GM12878 (cell line): ENCODE results near the gene SPATA45. TPM values are rescaled to one million over a fixed set of nuclear protein-coding genes. Genes with fewer than 3 reads are reported as not detected.

ENCODE experiments used
- ATAC-seq: fragments of 200-7000 bp; cut with Tn5 transposase; 3 replicates; pipeline ENCODE4 v1.9.1; 2020; ENCODE audit warnings: mild to moderate bottlenecking, moderate library complexity
- BruUV-seq: library from RNA; stranded (reverse); fragments of 400-500 nt; replicated peaks from 2 replicates; lab custom pipeline; 2021; lab: Mats Ljungman, UMichigan
- CTCF ChIA-PET: fragments of 300-600 bp; sonication (Branson Sonifier 250); formaldehyde crosslinking; extraction: SDS; loops from one replicate; lab custom pipeline; 2021; ENCODE audit warnings: inconsistent platforms; lab: Yijun Ruan, JAX
- POLR2A ChIA-PET: fragments of 350-600 bp; formaldehyde crosslinking; extraction: SDS; loops from one replicate; lab custom pipeline; 2021; ENCODE audit warnings: inconsistent platforms; lab: Charles Lee
- RAD21 ChIA-PET: fragments of 300-600 bp; sonication (Branson Sonifier 250); formaldehyde crosslinking; loops from one replicate; lab custom pipeline; 2023; ENCODE audit warnings: antibody characterized with exemption; ENCODE audit not compliant: unreplicated experiment; lab: Charles Lee
- SMC1A ChIA-PET: fragments of 300-600 bp; sonication (Branson Sonifier 250); formaldehyde crosslinking; loops from one replicate; lab custom pipeline; 2023; ENCODE audit not compliant: unreplicated experiment, uncharacterized antibody; lab: Charles Lee
- DNase-seq: peaks from one replicate; pipeline ENCODE4 v3.0.0-alpha.2; 2011; ENCODE audit warnings: low read depth, low spot score
- FAIRE-seq: peaks from 3 replicates; lab custom pipeline; 2011; peaks lifted over from hg19 to GRCh38; lab: Jason Lieb, UNC
- H2AFZ ChIP-seq: 2 replicates; pipeline ENCODE4 v1.6.0; 2011; ENCODE audit warnings: low read depth, low read length, control low read depth; ENCODE audit not compliant: control insufficient read depth
- H3K27ac ChIP-seq: 2 replicates; pipeline ENCODE4 v1.5.1; 2011; ENCODE audit warnings: control low read depth; ENCODE audit not compliant: control insufficient read depth, insufficient read depth
- H3K27me3 ChIP-seq, 2 experiments: replicated peaks in 1 of 2; 2 replicates each; pipeline versions ENCODE4 v1.6.0 to v1.6.1; 2011; ENCODE audit warnings: low read length in 1 of 2; ENCODE audit not compliant: control insufficient read depth in 2 of 2, insufficient read depth in 2 of 2
- H3K36me3 ChIP-seq, 2 experiments: 2 replicates each; pipeline ENCODE4 v1.5.1; 2011; ENCODE audit warnings: low read length in 1 of 2; ENCODE audit not compliant: control insufficient read depth in 2 of 2, insufficient read depth in 2 of 2
- H3K4me1 ChIP-seq: 2 replicates; pipeline ENCODE4 v1.6.1; 2011; ENCODE audit warnings: mild to moderate bottlenecking, low read length, moderate library complexity, mixed read lengths; ENCODE audit not compliant: control insufficient read depth, insufficient read depth
- H3K4me2 ChIP-seq: 2 replicates; pipeline ENCODE4 v1.6.0; 2011; ENCODE audit warnings: control low read depth; ENCODE audit not compliant: control insufficient read depth, insufficient read depth
- H3K4me3 ChIP-seq: fragments of 200-600 bp; sonication (generic); 2 replicates; pipeline ENCODE4 v1.5.1; 2016
- H3K79me2 ChIP-seq: 2 replicates; pipeline ENCODE4 v1.6.0; 2011; ENCODE audit warnings: low read length; ENCODE audit not compliant: control insufficient read depth, insufficient read depth
- H3K9ac ChIP-seq: 2 replicates; pipeline ENCODE4 v1.8.0; 2011; ENCODE audit warnings: low read length, control low read depth, mixed read lengths; ENCODE audit not compliant: control insufficient read depth, insufficient read depth
- H3K9me3 ChIP-seq: replicated peaks from 3 replicates; pipeline ENCODE4 v1.5.1; 2011; ENCODE audit warnings: mild to moderate bottlenecking, low read length; ENCODE audit not compliant: control insufficient read depth, insufficient read depth
- H4K20me1 ChIP-seq: 2 replicates; pipeline ENCODE4 v1.6.0; 2011; ENCODE audit not compliant: control insufficient read depth, insufficient read depth
- CEBPB ChIP-seq, 2 experiments: fragments of 150-350 bp in 1 of 2; IDR thresholded peaks; 2 replicates each; pipeline ENCODE4 v1.6.1; 2012 to 2014; ENCODE audit warnings: low read depth in 2 of 2, low read length in 2 of 2, borderline replicate concordance in 1 of 2, inconsistent platforms in 1 of 2
- EED ChIP-seq: sonication (generic); IDR thresholded peaks from 2 replicates; pipeline ENCODE4 v1.6.1; 2016; ENCODE audit warnings: antibody characterized with exemption, low read depth
- EZH2 ChIP-seq: IDR thresholded peaks from 2 replicates; pipeline ENCODE4 v1.6.1; 2012; ENCODE audit warnings: low read depth, mild to moderate bottlenecking, control low read depth, inconsistent platforms, low read length, borderline replicate concordance; ENCODE audit not compliant: control insufficient read depth
- GABPA ChIP-seq: IDR thresholded peaks from 2 replicates; pipeline ENCODE4 v1.6.1; 2014; ENCODE audit warnings: antibody characterized with exemption, low read depth, mild to moderate bottlenecking, inconsistent platforms
- NRF1 ChIP-seq: conservative IDR thresholded peaks from 2 replicates; pipeline ENCODE4 v1.6.1; 2011; ENCODE audit warnings: mild to moderate bottlenecking, low read depth, low read length, improper control_type of control experiment
- PAX8 ChIP-seq: fragments of 450-650 bp; IDR thresholded peaks from 2 replicates; pipeline ENCODE4 v1.6.1; 2017; ENCODE audit warnings: mild to moderate bottlenecking, moderate library complexity
- POLR2AphosphoS5 ChIP-seq: IDR thresholded peaks from 2 replicates; pipeline ENCODE4 v1.6.1; 2011; ENCODE audit warnings: mild to moderate bottlenecking, low read length, inconsistent platforms
- TBL1XR1 ChIP-seq: IDR thresholded peaks from 2 replicates; pipeline ENCODE4 v1.6.1; 2012; ENCODE audit warnings: low read depth, low read length, improper control_type of control experiment
- WRNIP1 ChIP-seq: IDR thresholded peaks from 2 replicates; pipeline ENCODE4 v1.6.1; 2011; ENCODE audit warnings: low read depth, low read length, improper control_type of control experiment, borderline replicate concordance
- WGBS: methylation state at CpG from one replicate; pipeline ENCODE4 v1.1.6; 2016; ENCODE audit warnings: low lambda C conversion rate; ENCODE audit not compliant: insufficient replicate concordance, insufficient coverage; ENCODE audit errors: missing lambda C conversion rate; 5-methylcytosine and 5-hydroxymethylcytosine counted together
- in situ Hi-C: fragments of 300-500 bp; cut with MboI; formaldehyde crosslinking; loops from 9 replicates; pipeline ENCODE4 v1.14.3; 2018; ENCODE audit warnings: mixed read lengths
- intact Hi-C: fragments of 100-400 bp; cut with micrococcal nuclease; formaldehyde crosslinking; loops from one replicate; pipeline ENCODE4 v1.14.2; 2022; ENCODE audit not compliant: unreplicated experiment
- polyA plus RNA-seq, 11 experiments: library from polyadenylated mRNA; depleted of rRNA in 4 of 11; unstranded in 6 of 11; stranded (reverse) in 5 of 11; fragments of >200 nt; fragmentation: Nextera tagmentation in 4 of 11; fragmentation: Illumina TruSeq in 1 of 11; extraction: Ambion mirVana in 4 of 11; extraction: Trizol in 1 of 11; gene quantifications; 1 replicate in 1 of 11; 2 replicates in 10 of 11; pipeline versions ENCODE4 v1.2.1 to v1.2.3, GENCODE V29; 2011 to 2016; ENCODE audit warnings: inconsistent platforms in 2 of 11, missing spikeins in 2 of 11, low read depth in 1 of 11
- total RNA-seq, 4 experiments: library from RNA; depleted of rRNA in 3 of 4; stranded (reverse); fragments of >200 nt in 3 of 4; fragmentation: Illumina TruSeq in 1 of 4; extraction: Trizol in 1 of 4; gene quantifications; 2 replicates each; pipeline versions ENCODE4 v1.2.1 to v1.2.3, GENCODE V29; 2013 to 2021
- TF ChIP-seq, protein P1 (sequence below): fragments of 450-650 bp; IDR thresholded peaks from 2 replicates; pipeline ENCODE4 v1.6.1; 2017; ENCODE audit warnings: antibody characterized with exemption, mild to moderate bottlenecking, moderate library complexity
- TF ChIP-seq, protein P2 (sequence below): IDR thresholded peaks from 2 replicates; pipeline ENCODE4 v1.6.1; 2012; ENCODE audit warnings: low read depth, low read length, improper control_type of control experiment

The SPATA45 gene
- total and polyA plus RNA-seq, 10 of the 15 experiments (the other 5 are each of a cell fraction or from before 2014, with no cell fraction given): 0.22 to 0.37 (median 0.31) TPM; not detected in 7

DNA sequence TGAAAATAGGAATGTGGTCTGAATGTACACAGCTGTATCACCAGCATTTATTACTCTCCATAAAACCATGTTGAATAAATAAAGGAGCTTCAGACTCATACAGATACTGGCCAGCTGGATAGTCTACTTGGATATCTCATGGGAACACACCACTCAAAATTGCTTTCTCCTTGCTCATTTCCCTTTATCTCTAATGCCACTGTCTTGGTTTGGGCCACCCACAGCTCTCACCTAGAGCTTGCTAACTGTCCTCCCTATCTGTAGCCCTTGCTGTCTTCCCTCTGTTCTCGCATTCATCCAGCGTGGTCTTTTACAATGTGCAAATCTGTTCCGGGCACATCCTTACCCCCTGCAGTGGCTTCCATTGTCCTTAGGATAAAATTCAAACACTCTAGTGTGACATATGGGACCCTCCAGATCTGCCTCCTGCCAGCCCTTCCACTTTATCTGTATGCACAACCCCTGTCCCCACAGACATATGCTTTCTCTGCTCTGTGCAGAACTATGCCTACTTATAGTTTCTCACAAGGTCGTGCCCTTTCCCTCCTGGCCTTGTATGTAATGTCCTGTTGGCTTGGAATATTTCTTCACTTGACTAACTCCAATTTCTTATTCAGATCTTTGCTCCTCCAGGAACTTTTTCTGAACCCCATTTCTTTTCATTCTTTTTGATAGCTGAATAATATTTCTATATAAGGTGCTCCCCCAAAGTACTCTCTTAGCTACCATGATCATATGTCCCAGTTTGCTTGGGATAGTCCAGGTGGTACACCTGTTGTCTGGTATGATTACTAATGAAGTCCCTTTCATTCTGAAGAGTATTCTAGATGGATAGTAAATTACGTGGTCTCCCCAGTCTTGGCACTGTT, 13.5 kb upstream of the SPATA45 start:
- RAD21 ChIA-PET: interaction anchor here (0.6 to 2.5 kb wide), 14 partner anchors 10 to 406 kb away, joined by 3 to 9 read pairs (median 4); no protein-coding TSS in a partner anchor
- H3K36me3 ChIP-seq: no peaks in the 10 kb centered on the region
- peaks cover 6% of the 10 kb centered on the region for H3K4me1 ChIP-seq
- TF ChIP-seq, protein P1, sequence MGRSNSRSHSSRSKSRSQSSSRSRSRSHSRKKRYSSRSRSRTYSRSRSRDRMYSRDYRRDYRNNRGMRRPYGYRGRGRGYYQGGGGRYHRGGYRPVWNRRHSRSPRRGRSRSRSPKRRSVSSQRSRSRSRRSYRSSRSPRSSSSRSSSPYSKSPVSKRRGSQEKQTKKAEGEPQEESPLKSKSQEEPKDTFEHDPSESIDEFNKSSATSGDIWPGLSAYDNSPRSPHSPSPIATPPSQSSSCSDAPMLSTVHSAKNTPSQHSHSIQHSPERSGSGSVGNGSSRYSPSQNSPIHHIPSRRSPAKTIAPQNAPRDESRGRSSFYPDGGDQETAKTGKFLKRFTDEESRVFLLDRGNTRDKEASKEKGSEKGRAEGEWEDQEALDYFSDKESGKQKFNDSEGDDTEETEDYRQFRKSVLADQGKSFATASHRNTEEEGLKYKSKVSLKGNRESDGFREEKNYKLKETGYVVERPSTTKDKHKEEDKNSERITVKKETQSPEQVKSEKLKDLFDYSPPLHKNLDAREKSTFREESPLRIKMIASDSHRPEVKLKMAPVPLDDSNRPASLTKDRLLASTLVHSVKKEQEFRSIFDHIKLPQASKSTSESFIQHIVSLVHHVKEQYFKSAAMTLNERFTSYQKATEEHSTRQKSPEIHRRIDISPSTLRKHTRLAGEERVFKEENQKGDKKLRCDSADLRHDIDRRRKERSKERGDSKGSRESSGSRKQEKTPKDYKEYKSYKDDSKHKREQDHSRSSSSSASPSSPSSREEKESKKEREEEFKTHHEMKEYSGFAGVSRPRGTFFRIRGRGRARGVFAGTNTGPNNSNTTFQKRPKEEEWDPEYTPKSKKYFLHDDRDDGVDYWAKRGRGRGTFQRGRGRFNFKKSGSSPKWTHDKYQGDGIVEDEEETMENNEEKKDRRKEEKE: no peak
- TF ChIP-seq, protein P2, sequence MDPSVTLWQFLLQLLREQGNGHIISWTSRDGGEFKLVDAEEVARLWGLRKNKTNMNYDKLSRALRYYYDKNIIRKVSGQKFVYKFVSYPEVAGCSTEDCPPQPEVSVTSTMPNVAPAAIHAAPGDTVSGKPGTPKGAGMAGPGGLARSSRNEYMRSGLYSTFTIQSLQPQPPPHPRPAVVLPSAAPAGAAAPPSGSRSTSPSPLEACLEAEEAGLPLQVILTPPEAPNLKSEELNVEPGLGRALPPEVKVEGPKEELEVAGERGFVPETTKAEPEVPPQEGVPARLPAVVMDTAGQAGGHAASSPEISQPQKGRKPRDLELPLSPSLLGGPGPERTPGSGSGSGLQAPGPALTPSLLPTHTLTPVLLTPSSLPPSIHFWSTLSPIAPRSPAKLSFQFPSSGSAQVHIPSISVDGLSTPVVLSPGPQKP: no peak
- TF ChIP-seq PAX8 (no peak), CEBPB (IDR thresholded peaks at IDR 0.05; ENCODE audit: borderline replicate concordance in 1 of 2, low read depth in 2 of 2, low read length in 2 of 2) (no peak), POLR2AphosphoS5 (no peak), TBL1XR1 (no peak), EED (no peak), NRF1 (no peak), EZH2 (no peak), WRNIP1 (no peak), GABPA (no peak)
- TF ChIP-seq, all 136 proteins: peak for 0
- 80% methylated on average over 5 of the region's 5 CpGs for WGBS
- in situ Hi-C loops (no loop called here), intact Hi-C loops (loop anchor here (5.0 to 10.0 kb wide), 2 partner anchors 96 to 256 kb away; partner anchors contain the start of gene ATF3)
- H3K9ac ChIP-seq: peak overlapping the region; percentile 24; the same call in 1 of the 2 replicates
- H4K20me1 ChIP-seq: no peaks in the 10 kb centered on the region
- H3K9me3 ChIP-seq: no peaks in the 10 kb centered on the region; the same call in 2 of the 3 replicates
- peaks cover 72% of the 10 kb centered on the region for H3K79me2 ChIP-seq
- ATAC-seq (no peak), DNase-seq (no peak), FAIRE-seq (peak; percentile 52)
- ChIA-PET CTCF (interaction anchor here (0.9 to 2.2 kb wide), 10 partner anchors 19 to 228 kb away, joined by 3 to 6 read pairs (median 3); no protein-coding TSS in a partner anchor), POLR2A (interaction anchor here (0.6 to 1.8 kb wide), 11 partner anchors 8 to 97 kb away, joined by 3 to 11 read pairs (median 3); partner anchors contain the start of gene VASH2), SMC1A (interaction anchor here (0.6 to 6.0 kb wide), 24 partner anchors 8 to 190 kb away, joined by 3 to 35 read pairs (median 4); no protein-coding TSS in a partner anchor)
- no peak overlapping the region for H2AFZ ChIP-seq
- peak overlapping the region; percentile 63 for H3K4me3 ChIP-seq
- no peaks in the 10 kb centered on the region for H3K27me3 ChIP-seq
- peak overlapping the region; percentile 45 for H3K27ac ChIP-seq
- BruUV-seq: no TSS peak
- H3K4me2 ChIP-seq: peak overlapping the region; percentile 68
